ENCODE results near the gene ANKRD29.

- no peak for TF ChIP-seq CTCF (conservative IDR thresholded peaks at IDR 0.05)
- no peak for TF ChIP-seq EZH2 (IDR thresholded peaks at IDR 0.05; ENCODE audit: low read depth)
These were observed 27.9 kb upstream of the ANKRD29 start for GRCh38 chr18:23690505-23691068.
